ENCODE results near the gene WSB1. TPM values are rescaled to one million over a fixed set of nuclear protein-coding genes. Genes with fewer than 3 reads are reported as not detected.

WSB1 gene
- total and polyA plus RNA-seq, 10 of the 15 experiments (the other 5 are each of a cell fraction or from before 2014, with no cell fraction given), result 26.6 to 458 (median 101) TPM

DNA sequence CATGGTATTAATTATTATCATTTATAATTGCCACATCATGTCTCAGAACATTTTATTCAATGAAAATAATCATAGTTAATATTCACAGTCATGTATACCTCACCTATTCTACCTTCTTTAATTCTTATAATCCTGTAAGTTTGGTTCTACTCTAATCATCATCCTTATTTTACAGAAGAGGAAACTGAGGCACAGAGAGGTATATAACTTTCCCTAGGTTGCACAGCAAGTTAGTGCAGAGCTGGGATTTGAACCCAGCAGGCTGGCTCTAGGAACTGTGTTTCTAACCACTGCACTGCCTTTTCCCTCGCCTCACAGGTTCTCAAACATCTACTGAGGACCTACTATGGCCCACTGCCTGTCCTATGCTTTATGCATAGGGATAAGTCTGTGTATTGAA is 32.7 kb downstream of the WSB1 start:
- ChIA-PET RAD21 (ENCODE audit: unreplicated experiment) (no interaction called here), POLR2A (interaction anchor here (0.6 to 1.1 kb wide), 2 partner anchors 37 to 84 kb away, joined by 3 read pairs; no protein-coding TSS in a partner anchor), CTCF (interaction anchor here (1.0 to 1.8 kb wide), 6 partner anchors 14 to 119 kb away, joined by 3 to 9 read pairs (median 4); no protein-coding TSS in a partner anchor), SMC1A (ENCODE audit: uncharacterized antibody, unreplicated experiment) (interaction anchor here (0.8 to 2.7 kb wide), 6 partner anchors 8 to 92 kb away, joined by 3 to 7 read pairs (median 3); no protein-coding TSS in a partner anchor)
- ATAC-seq, result no peak
- Histone ChIP-seq H3K27me3 (replicated peaks in 1 of 2; ENCODE audit: control insufficient read depth in 2 of 2, insufficient read depth in 2 of 2, low read length in 1 of 2) (no peaks in the 10 kb centered on the region), H2AFZ (ENCODE audit: control insufficient read depth, low read depth, low read length) (no peak overlapping the region), H3K4me3 (no peak overlapping the region), H3K79me2 (ENCODE audit: control insufficient read depth, insufficient read depth, low read length) (no peaks in the 10 kb centered on the region), H3K9ac (ENCODE audit: control insufficient read depth, insufficient read depth, low read length) (no peak overlapping the region), H4K20me1 (ENCODE audit: control insufficient read depth, insufficient read depth) (no peaks in the 10 kb centered on the region), H3K36me3 (ENCODE audit: control insufficient read depth in 2 of 2, insufficient read depth in 2 of 2, low read length in 1 of 2) (no peaks in the 10 kb centered on the region), H3K4me2 (ENCODE audit: control insufficient read depth, insufficient read depth) (no peak overlapping the region), H3K27ac (ENCODE audit: control insufficient read depth, insufficient read depth) (no peak overlapping the region), H3K4me1 (ENCODE audit: control insufficient read depth, insufficient read depth, low read length) (no peaks in the 10 kb centered on the region; the same call in 1 of the 2 replicates), H3K9me3 (replicated peaks; ENCODE audit: control insufficient read depth, insufficient read depth, low read length) (no peaks in the 10 kb centered on the region)
- in situ Hi-C loops (cut with MboI), result no loop called here
- DNase-seq (ENCODE audit: low read depth, low spot score), result no peak
- WGBS (ENCODE audit: insufficient coverage, insufficient replicate concordance, low lambda C conversion rate, missing lambda C conversion rate), result 100% methylated on average over 1 of the region's 1 CpG
- no peak for TF ChIP-seq HCFC1 (IDR thresholded peaks at IDR 0.05; ENCODE audit: low read length)
- TF ChIP-seq MXI1 (IDR thresholded peaks at IDR 0.05; ENCODE audit: low read depth, low read length), result no peak
- no peak for TF ChIP-seq FOXK2 (IDR thresholded peaks at IDR 0.05)
- no peak for TF ChIP-seq CEBPB (IDR thresholded peaks at IDR 0.05; ENCODE audit: borderline replicate concordance in 1 of 2, low read depth in 2 of 2, low read length in 2 of 2)
- no peak for TF ChIP-seq IKZF2 (IDR thresholded peaks at IDR 0.05)
- no peak for TF ChIP-seq KDM1A (IDR thresholded peaks at IDR 0.05; ENCODE audit: borderline replicate concordance)
- no peak for TF ChIP-seq CREB1 (IDR thresholded peaks at IDR 0.05; ENCODE audit: low read depth)
- TF ChIP-seq NRF1 (conservative IDR thresholded peaks at IDR 0.05; ENCODE audit: low read depth, low read length), result no peak
- TF ChIP-seq ASH2L (IDR thresholded peaks at IDR 0.05; ENCODE audit: borderline replicate concordance, low read depth), result no peak
- TF ChIP-seq, protein P1, sequence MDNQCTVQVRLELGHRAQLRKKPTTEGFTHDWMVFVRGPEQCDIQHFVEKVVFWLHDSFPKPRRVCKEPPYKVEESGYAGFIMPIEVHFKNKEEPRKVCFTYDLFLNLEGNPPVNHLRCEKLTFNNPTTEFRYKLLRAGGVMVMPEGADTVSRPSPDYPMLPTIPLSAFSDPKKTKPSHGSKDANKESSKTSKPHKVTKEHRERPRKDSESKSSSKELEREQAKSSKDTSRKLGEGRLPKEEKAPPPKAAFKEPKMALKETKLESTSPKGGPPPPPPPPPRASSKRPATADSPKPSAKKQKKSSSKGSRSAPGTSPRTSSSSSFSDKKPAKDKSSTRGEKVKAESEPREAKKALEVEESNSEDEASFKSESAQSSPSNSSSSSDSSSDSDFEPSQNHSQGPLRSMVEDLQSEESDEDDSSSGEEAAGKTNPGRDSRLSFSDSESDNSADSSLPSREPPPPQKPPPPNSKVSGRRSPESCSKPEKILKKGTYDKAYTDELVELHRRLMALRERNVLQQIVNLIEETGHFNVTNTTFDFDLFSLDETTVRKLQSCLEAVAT (IDR thresholded peaks at IDR 0.05), result no peak
- TF ChIP-seq BRCA1 (IDR thresholded peaks at IDR 0.05; ENCODE audit: low read depth, low read length), result no peak
- TF ChIP-seq, protein P2, sequence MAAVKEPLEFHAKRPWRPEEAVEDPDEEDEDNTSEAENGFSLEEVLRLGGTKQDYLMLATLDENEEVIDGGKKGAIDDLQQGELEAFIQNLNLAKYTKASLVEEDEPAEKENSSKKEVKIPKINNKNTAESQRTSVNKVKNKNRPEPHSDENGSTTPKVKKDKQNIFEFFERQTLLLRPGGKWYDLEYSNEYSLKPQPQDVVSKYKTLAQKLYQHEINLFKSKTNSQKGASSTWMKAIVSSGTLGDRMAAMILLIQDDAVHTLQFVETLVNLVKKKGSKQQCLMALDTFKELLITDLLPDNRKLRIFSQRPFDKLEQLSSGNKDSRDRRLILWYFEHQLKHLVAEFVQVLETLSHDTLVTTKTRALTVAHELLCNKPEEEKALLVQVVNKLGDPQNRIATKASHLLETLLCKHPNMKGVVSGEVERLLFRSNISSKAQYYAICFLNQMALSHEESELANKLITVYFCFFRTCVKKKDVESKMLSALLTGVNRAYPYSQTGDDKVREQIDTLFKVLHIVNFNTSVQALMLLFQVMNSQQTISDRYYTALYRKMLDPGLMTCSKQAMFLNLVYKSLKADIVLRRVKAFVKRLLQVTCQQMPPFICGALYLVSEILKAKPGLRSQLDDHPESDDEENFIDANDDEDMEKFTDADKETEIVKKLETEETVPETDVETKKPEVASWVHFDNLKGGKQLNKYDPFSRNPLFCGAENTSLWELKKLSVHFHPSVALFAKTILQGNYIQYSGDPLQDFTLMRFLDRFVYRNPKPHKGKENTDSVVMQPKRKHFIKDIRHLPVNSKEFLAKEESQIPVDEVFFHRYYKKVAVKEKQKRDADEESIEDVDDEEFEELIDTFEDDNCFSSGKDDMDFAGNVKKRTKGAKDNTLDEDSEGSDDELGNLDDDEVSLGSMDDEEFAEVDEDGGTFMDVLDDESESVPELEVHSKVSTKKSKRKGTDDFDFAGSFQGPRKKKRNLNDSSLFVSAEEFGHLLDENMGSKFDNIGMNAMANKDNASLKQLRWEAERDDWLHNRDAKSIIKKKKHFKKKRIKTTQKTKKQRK (IDR thresholded peaks at IDR 0.05; ENCODE audit: low read depth, low read length), result no peak
- no peak for TF ChIP-seq SMARCA5 (IDR thresholded peaks at IDR 0.05)
- TF ChIP-seq NBN (IDR thresholded peaks at IDR 0.05), result no peak
- no peak for TF ChIP-seq MTA3 (IDR thresholded peaks at IDR 0.05; ENCODE audit: borderline replicate concordance, low read length)
- TF ChIP-seq JUND (IDR thresholded peaks at IDR 0.05; ENCODE audit: low read depth, low read length), result no peak
- no peak for TF ChIP-seq TCF7 (IDR thresholded peaks at IDR 0.05; ENCODE audit: borderline replicate concordance)
- no peak for TF ChIP-seq RAD51 (IDR thresholded peaks at IDR 0.05)
- TF ChIP-seq, protein P3, sequence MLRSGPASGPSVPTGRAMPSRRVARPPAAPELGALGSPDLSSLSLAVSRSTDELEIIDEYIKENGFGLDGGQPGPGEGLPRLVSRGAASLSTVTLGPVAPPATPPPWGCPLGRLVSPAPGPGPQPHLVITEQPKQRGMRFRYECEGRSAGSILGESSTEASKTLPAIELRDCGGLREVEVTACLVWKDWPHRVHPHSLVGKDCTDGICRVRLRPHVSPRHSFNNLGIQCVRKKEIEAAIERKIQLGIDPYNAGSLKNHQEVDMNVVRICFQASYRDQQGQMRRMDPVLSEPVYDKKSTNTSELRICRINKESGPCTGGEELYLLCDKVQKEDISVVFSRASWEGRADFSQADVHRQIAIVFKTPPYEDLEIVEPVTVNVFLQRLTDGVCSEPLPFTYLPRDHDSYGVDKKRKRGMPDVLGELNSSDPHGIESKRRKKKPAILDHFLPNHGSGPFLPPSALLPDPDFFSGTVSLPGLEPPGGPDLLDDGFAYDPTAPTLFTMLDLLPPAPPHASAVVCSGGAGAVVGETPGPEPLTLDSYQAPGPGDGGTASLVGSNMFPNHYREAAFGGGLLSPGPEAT (IDR thresholded peaks at IDR 0.05; ENCODE audit: low read depth), result no peak
- intact Hi-C loops (cut with micrococcal nuclease; ENCODE audit: unreplicated experiment), result no loop called here
- FAIRE-seq, result no peak
- no TSS peak for BruUV-seq (replicated peaks)

Data from GM12878 (cell line).